Activated CD8-positive, alpha-beta memory T cell treated with anti-CD3 and anti-CD28 coated beads, Interleukin-2, amount 10 ng/mL, durations not matched to agents 7 days and 5 days (primary cell): ENCODE results near the gene ASB7. TPM values are rescaled to one million over a fixed set of nuclear protein-coding genes. Genes with fewer than 3 reads are reported as not detected.

Source experiments
- ATAC-seq: fragments of 150-1000 bp; cut with Tn5 transposase; one replicate; pipeline ENCODE4 v1.10.0; 2021; ENCODE audit warnings: moderate library complexity
- CTCF ChIA-PET: fragments of 350-600 bp; sonication (Branson Sonifier 250); formaldehyde crosslinking; loops from one replicate; lab custom pipeline; 2021; ENCODE audit warnings: antibody characterized with exemption; lab: Charles Lee
- DNase-seq: peaks from one replicate; pipeline ENCODE4 v3.0.0-alpha.2; 2020
- H3K27ac Mint-ChIP-seq: one replicate; pipeline ENCODE4 v1.8.0; 2021; ENCODE audit warnings: mild to moderate bottlenecking, mixed read lengths
- H3K27me3 Mint-ChIP-seq: one replicate; pipeline ENCODE4 v1.8.0; 2021; ENCODE audit warnings: mixed read lengths
- H3K36me3 Mint-ChIP-seq: one replicate; pipeline ENCODE4 v1.8.0; 2021; ENCODE audit warnings: mild to moderate bottlenecking, mixed read lengths
- H3K4me1 Mint-ChIP-seq: one replicate; pipeline ENCODE4 v1.8.0; 2021; ENCODE audit warnings: mixed read lengths
- H3K4me3 Mint-ChIP-seq: one replicate; pipeline ENCODE4 v1.8.0; 2021; ENCODE audit warnings: mild to moderate bottlenecking, moderate library complexity, mixed read lengths
- H3K9me3 Mint-ChIP-seq: one replicate; pipeline ENCODE4 v1.8.0; 2022; ENCODE audit warnings: low read depth, mixed read lengths
- total RNA-seq, 2 experiments: library from RNA; stranded (reverse); gene quantifications; one replicate each; pipeline ENCODE4 v1.2.3, GENCODE V29; 2021

Gene ASB7
- total RNA-seq, 2 experiments from 2014 or later, result 17.9 to 22.1 TPM

DNA sequence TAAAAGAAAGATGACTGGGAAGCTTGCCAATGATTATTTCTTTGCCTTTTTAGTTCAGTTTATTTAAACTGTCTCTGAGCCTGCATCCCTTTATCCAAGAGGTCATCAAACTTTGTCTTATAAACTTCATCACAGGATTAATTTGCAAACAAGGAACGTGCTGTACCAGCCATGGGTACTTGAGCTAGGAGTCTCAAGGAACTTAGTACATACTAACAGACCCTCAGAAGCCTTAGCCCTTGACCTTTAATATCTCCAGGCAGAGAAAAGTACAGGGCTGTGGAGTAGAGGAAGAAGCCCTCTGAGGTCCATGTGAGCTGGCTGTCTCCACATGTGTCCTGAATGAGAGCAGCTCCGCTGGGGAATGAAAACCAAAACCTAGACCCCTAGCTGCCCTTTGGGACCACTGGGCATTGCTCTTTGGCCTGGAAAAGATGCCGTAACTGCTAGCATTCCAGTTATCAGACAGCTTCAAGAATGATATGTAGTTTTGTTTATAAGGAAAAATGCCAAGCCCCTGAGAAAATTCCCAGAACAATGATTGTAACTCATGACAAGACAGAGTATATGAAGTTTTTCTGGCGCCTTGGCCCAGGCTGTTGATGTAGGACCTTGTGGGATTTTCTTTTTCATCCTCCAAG, 92.1 kb downstream of the ASB7 start:
- no peak for DNase-seq
- CTCF ChIA-PET, result no interaction called here
- Mint-ChIP-seq H3K9me3 (no peaks in the 10 kb centered on the region), H3K4me3 (no peak overlapping the region), H3K4me1 (no peaks in the 10 kb centered on the region), H3K27ac (no peak overlapping the region), H3K36me3 (no peaks in the 10 kb centered on the region), H3K27me3 (peaks cover 38% of the 10 kb centered on the region)
- ATAC-seq, result no peak

DNA sequence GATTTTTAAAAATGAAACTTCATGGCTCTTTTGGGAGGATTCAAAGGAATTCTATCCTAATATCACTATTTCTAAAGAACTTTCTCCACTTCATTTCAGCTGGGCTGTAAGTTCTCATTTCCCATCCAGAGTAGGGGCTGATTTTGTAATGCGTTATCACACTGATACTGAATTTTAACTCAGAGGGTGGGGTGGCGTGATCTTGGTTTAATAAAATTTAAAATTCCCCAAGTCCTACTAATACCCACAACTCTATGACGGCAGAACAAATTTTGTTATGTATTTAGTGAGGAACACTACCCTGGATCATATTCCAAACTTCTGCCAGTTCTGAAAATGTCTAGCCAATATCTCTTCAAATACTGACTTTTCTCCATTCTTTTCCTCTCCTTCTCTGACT, 92.7 kb downstream of the ASB7 start:
- ATAC-seq (no peak), DNase-seq (no peak)
- H3K36me3 Mint-ChIP-seq, result no peaks in the 10 kb centered on the region
- H3K4me1 Mint-ChIP-seq, result no peaks in the 10 kb centered on the region
- H3K4me3 Mint-ChIP-seq, result no peak overlapping the region
- CTCF ChIA-PET, result no interaction called here
- peaks cover 38% of the 10 kb centered on the region for H3K27me3 Mint-ChIP-seq
- H3K9me3 Mint-ChIP-seq, result no peaks in the 10 kb centered on the region
- no peak overlapping the region for H3K27ac Mint-ChIP-seq

DNA sequence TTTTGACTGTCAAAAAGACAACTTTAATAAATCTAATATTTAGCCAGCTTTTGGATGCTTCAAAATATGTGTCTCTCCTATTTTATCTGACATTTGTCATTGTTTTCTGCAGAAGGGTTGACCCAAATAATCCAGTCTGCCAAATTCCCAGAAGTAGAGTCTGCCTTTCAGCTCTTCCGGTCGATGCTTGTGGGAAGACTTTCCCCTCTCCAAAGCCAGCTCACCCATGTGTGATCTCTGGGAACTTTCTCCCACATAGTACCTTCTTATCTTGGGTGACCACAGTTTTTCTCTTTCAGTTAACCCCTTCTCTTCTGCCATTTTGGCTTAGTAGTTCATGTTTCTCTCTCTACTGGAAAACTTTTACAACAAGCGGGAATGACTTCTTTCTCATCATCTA, 94.1 kb downstream of the ASB7 start:
- no peak overlapping the region for H3K4me3 Mint-ChIP-seq
- ATAC-seq (no peak), DNase-seq (no peak)
- H3K27me3 Mint-ChIP-seq, result peaks cover 46% of the 10 kb centered on the region
- CTCF ChIA-PET, result no interaction called here
- no peaks in the 10 kb centered on the region for H3K9me3 Mint-ChIP-seq
- H3K27ac Mint-ChIP-seq, result no peak overlapping the region
- H3K4me1 Mint-ChIP-seq, result no peaks in the 10 kb centered on the region
- H3K36me3 Mint-ChIP-seq, result no peaks in the 10 kb centered on the region

Other genes starting within 250 kb of the ASB7 start
- not detected for gene CERS3, start 73.6 kb upstream of the ASB7 start, total RNA-seq
- gene LINS1, start 405 bp upstream of the ASB7 start, total RNA-seq, result 10 to 100 TPM; 30.1 to 30.8 TPM